Measurements from ENCODE around the gene TIGD3.

TIGD3 gene

DNA sequence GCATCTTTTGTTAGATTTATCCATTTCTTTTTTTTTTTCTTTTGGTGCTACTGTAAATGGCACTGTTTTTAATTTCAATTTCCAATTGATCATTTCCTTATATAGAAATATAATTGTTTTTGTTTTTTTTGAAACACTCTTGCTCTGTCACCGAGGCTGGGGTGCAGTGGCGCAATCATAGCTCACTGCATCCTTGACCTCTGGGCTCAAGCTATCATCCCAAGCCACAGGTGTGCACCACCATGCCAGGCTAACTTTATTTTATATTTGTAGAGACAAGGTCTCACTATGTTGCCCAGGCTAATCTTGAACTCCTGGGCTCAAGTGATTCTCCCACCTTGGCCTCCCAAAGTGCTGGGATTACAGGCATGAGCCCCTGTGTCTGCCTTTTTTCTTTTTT is 48.2 kb downstream of the TIGD3 start:
- H3K36me3 ChIP-seq (ENCODE audit: low read length), result peaks cover 4% of the 10 kb centered on the region; the same call in 1 of the 2 replicates
- no peaks in the 10 kb centered on the region for H3K27me3 ChIP-seq (ENCODE audit: low read length)
- H3K9ac ChIP-seq (ENCODE audit: low read length), result no peak overlapping the region

DNA sequence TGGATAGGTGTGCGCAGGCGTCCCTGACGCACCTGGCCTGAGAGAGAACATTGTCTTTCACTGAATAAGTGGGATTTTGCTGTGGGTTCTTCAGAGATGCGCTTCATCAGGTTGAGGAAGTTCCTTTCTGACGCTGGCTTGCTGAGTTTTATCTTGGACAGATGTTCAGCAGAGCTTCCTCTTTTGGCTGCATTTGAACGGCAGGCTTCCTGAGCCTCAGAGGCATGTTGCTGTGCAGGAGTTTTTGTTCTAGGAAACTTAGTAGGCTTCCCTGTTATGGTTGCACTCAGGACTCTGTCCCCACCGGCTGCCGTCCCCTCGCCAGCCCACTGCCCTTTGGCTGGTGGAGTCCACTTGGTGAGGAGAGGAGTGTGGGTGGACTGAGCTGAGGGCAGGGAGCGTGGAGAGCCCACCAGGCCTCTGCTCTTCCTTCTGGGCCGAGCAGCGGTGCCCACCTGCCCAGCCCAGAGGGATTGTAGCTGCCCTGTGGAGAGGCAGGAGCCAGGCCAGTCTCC is 49.1 kb downstream of the TIGD3 start:
- Histone ChIP-seq H3K4me2 (ENCODE audit: low read depth, low read length, poor library complexity, severe bottlenecking) (peak overlapping the region; percentile 42), H3K27me3 (ENCODE audit: low read length) (no peaks in the 10 kb centered on the region), H3K9ac (ENCODE audit: low read length) (peak overlapping the region; percentile 32; the same call in 1 of the 2 replicates), H3K4me3 (ENCODE audit: insufficient read depth, low read length, poor library complexity, severe bottlenecking) (no peak overlapping the region), H3F3A (ENCODE audit: insufficient read depth) (peaks cover 25% of the 10 kb centered on the region), H4K20me1 (ENCODE audit: low read depth, low read length) (no peaks in the 10 kb centered on the region), H3K36me3 (ENCODE audit: low read length) (peaks cover 8% of the 10 kb centered on the region), H3K79me2 (ENCODE audit: insufficient read depth, low read length) (peaks cover 7% of the 10 kb centered on the region; the same call in 1 of the 2 replicates), H3K9me3 (ENCODE audit: insufficient read depth, low read length) (no peaks in the 10 kb centered on the region), H2AFZ (ENCODE audit: low read depth, low read length, severe bottlenecking) (no peak overlapping the region), H3K9me2 (replicated peaks; ENCODE audit: insufficient read depth, low read length) (no peaks in the 10 kb centered on the region), H3K27ac (ENCODE audit: low read depth, low read length) (peak overlapping the region; percentile 87)
- TF ChIP-seq, protein P1, sequence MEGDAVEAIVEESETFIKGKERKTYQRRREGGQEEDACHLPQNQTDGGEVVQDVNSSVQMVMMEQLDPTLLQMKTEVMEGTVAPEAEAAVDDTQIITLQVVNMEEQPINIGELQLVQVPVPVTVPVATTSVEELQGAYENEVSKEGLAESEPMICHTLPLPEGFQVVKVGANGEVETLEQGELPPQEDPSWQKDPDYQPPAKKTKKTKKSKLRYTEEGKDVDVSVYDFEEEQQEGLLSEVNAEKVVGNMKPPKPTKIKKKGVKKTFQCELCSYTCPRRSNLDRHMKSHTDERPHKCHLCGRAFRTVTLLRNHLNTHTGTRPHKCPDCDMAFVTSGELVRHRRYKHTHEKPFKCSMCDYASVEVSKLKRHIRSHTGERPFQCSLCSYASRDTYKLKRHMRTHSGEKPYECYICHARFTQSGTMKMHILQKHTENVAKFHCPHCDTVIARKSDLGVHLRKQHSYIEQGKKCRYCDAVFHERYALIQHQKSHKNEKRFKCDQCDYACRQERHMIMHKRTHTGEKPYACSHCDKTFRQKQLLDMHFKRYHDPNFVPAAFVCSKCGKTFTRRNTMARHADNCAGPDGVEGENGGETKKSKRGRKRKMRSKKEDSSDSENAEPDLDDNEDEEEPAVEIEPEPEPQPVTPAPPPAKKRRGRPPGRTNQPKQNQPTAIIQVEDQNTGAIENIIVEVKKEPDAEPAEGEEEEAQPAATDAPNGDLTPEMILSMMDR (IDR thresholded peaks at IDR 0.05; ENCODE audit: insufficient read depth, low read length, poor library complexity, severe bottlenecking), result no peak
- TF ChIP-seq EZH2phosphoT487 (conservative IDR thresholded peaks at IDR 0.05; ENCODE audit: low read length), result no peak

More for the DNA sequence above, 48.2 kb downstream of the TIGD3 start:
- H2AFZ ChIP-seq (ENCODE audit: low read depth, low read length, severe bottlenecking), result no peak overlapping the region
- no peaks in the 10 kb centered on the region for H3K9me3 ChIP-seq (ENCODE audit: insufficient read depth, low read length)
- peaks cover 25% of the 10 kb centered on the region for H3F3A ChIP-seq (ENCODE audit: insufficient read depth)
- H3K79me2 ChIP-seq (ENCODE audit: insufficient read depth, low read length), result no peaks in the 10 kb centered on the region
- H3K9me2 ChIP-seq (replicated peaks; ENCODE audit: insufficient read depth, low read length), result no peaks in the 10 kb centered on the region
- H4K20me1 ChIP-seq (ENCODE audit: low read depth, low read length), result no peaks in the 10 kb centered on the region
- TF ChIP-seq, protein P1 (IDR thresholded peaks at IDR 0.05; ENCODE audit: insufficient read depth, low read length, poor library complexity, severe bottlenecking), result no peak
- no peak for TF ChIP-seq EZH2phosphoT487 (conservative IDR thresholded peaks at IDR 0.05; ENCODE audit: low read length)
- H3K27ac ChIP-seq (ENCODE audit: low read depth, low read length), result peak overlapping the region; percentile 7; the same call in 1 of the 2 replicates
- H3K4me3 ChIP-seq (ENCODE audit: insufficient read depth, low read length, poor library complexity, severe bottlenecking), result no peak overlapping the region
- H3K4me2 ChIP-seq (ENCODE audit: low read depth, low read length, poor library complexity, severe bottlenecking), result no peak overlapping the region

DNA sequence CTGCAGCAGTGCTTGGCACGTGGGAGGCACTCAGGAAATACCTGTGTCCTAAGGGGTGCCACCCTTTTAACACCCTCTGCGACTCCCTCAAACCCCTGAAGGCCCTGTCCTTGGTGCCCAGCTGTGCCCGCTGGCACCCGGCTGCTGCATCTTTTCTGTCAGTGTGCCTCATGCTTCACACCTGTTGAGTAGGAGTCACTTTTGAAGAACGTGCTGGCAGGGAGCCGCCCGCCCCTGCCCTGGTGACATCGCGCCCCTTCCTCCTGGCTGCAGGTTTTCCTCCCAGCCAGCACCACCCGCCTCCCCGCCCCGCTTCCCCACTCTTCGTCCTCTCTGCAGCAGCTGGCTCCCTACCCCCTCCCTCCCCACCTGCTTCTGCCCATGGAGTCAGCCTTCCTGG is 49.7 kb downstream of the TIGD3 start:
- H3F3A ChIP-seq (ENCODE audit: insufficient read depth), result peaks cover 25% of the 10 kb centered on the region
- TF ChIP-seq, protein P1 (IDR thresholded peaks at IDR 0.05; ENCODE audit: insufficient read depth, low read length, poor library complexity, severe bottlenecking), result no peak
- no peak for TF ChIP-seq EZH2phosphoT487 (conservative IDR thresholded peaks at IDR 0.05; ENCODE audit: low read length)
- H3K27ac ChIP-seq (ENCODE audit: low read depth, low read length), result peak overlapping the region; percentile 87
- peaks cover 10% of the 10 kb centered on the region for H3K36me3 ChIP-seq (ENCODE audit: low read length)
- no peak overlapping the region for H2AFZ ChIP-seq (ENCODE audit: low read depth, low read length, severe bottlenecking)
- no peaks in the 10 kb centered on the region for H3K27me3 ChIP-seq (ENCODE audit: low read length)
- H3K4me3 ChIP-seq (ENCODE audit: insufficient read depth, low read length, poor library complexity, severe bottlenecking), result no peak overlapping the region
- H4K20me1 ChIP-seq (ENCODE audit: low read depth, low read length), result no peaks in the 10 kb centered on the region
- no peaks in the 10 kb centered on the region for H3K9me3 ChIP-seq (ENCODE audit: insufficient read depth, low read length)
- H3K79me2 ChIP-seq (ENCODE audit: insufficient read depth, low read length), result peaks cover 9% of the 10 kb centered on the region; the same call in 1 of the 2 replicates
- H3K9me2 ChIP-seq (replicated peaks; ENCODE audit: insufficient read depth, low read length), result no peaks in the 10 kb centered on the region
- H3K9ac ChIP-seq (ENCODE audit: low read length), result peak overlapping the region; percentile 32; the same call in 1 of the 2 replicates
- H3K4me2 ChIP-seq (ENCODE audit: low read depth, low read length, poor library complexity, severe bottlenecking), result peak overlapping the region; percentile 42

Data from SU-DHL-6 (cell line).